Measurements from ENCODE around the gene LYVE1.

LYVE1 gene

DNA sequence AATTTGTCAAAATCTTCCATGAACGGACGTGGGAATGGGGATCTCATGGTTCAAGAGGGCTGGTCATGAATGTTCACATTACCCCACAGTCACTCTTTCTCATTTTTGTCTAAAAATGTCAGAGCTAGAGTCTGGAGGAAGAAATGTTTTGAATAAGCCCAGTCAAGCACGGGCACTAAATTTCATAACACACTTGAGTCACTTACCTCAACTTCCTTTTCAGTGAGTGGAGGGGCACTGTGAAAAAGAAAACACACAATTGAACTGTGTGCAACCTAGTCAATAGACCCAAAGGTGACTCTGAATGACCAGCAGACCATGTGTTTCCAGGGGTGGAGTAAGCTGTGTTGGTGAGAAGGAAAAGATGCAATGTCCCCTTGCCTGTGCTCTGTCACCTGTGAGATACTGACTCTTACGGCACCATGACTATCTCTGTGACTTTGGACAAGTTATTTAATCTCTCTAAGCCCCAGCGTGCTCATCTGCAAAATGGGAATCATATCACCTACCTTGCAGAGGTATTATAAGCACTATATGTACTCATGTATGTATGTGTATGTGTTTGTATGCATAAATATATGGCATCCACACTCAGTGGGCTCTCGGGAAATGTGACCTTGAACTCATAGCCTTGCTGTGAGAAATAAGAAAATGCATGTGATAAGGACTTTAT is 38.2 kb upstream of the LYVE1 start:
- TF ChIP-seq, protein P1, sequence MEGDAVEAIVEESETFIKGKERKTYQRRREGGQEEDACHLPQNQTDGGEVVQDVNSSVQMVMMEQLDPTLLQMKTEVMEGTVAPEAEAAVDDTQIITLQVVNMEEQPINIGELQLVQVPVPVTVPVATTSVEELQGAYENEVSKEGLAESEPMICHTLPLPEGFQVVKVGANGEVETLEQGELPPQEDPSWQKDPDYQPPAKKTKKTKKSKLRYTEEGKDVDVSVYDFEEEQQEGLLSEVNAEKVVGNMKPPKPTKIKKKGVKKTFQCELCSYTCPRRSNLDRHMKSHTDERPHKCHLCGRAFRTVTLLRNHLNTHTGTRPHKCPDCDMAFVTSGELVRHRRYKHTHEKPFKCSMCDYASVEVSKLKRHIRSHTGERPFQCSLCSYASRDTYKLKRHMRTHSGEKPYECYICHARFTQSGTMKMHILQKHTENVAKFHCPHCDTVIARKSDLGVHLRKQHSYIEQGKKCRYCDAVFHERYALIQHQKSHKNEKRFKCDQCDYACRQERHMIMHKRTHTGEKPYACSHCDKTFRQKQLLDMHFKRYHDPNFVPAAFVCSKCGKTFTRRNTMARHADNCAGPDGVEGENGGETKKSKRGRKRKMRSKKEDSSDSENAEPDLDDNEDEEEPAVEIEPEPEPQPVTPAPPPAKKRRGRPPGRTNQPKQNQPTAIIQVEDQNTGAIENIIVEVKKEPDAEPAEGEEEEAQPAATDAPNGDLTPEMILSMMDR (IDR thresholded peaks at IDR 0.05; ENCODE audit: borderline replicate concordance, insufficient read depth, low read depth, low read length), result no peak
- H3K4me3 ChIP-seq (ENCODE audit: low read depth, low read length), result no peak overlapping the region

DNA sequence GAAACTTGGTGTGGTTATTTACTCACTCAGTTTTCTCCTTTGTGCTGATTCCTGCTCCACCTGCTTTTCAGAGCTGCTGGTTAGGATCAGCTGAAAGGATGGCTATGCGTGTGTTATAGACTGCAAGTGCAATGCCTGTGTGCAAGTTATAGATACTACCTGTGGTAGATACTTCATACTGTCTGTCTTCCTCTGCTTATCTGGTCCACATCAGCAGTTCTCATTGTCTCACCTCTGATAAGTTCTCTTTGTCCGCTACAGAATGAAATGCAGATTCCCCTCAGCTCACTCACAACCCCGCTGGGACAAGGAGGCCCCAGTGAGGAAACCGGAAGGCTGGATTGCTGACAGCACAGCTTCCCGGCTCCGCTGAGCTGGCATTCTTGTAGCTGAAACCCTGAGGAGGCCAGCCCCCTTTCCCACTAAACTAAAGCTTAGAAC is 37.5 kb upstream of the LYVE1 start:
- no peak overlapping the region for H3K4me3 ChIP-seq (ENCODE audit: low read depth, low read length)
- TF ChIP-seq, protein P1 (IDR thresholded peaks at IDR 0.05; ENCODE audit: borderline replicate concordance, insufficient read depth, low read depth, low read length), result no peak

DNA sequence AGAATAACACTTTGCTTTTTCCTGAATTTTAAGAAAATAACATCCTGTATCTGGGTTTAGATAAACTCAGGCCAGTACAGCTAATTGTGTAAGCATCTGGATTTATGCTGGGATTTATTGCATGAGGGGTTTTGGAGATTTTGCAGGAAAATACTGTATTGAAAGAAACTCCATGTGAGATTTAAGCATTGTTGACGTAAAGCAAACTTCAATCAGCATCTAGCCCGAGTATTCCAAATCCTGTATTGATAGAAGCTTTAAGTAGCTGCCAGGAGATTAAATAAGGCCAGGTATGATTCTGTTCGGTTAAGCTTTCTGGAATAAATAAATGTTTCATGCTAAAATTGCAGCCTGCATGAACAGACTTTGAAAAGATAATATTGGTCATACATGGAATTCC is 36.3 kb upstream of the LYVE1 start:
- no peak overlapping the region for H3K4me3 ChIP-seq (ENCODE audit: low read depth, low read length)
- TF ChIP-seq, protein P1 (IDR thresholded peaks at IDR 0.05; ENCODE audit: borderline replicate concordance, insufficient read depth, low read depth, low read length), result no peak

DNA sequence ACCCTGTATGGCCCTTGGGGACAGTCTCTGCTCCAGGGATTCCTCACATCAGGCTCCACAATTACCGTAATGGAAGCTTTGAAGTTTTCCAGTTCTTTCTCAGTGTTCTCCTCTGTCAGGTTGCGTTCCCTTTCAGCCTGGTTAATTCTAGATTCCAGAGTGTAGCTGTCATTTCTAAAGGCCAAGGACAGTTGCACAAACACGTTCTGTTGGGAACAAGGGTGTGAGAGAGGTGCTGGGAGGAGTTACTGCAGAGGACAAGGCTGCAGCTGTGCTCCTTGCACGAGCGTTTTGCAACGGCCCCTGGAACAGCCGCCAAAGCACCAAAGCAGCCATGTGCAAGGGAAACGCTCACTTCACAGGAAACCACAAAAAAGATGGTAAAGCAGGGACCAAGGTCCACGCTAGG is 35.9 kb upstream of the LYVE1 start:
- no peak overlapping the region for H3K4me3 ChIP-seq (ENCODE audit: low read depth, low read length)
- TF ChIP-seq, protein P1 (IDR thresholded peaks at IDR 0.05; ENCODE audit: borderline replicate concordance, insufficient read depth, low read depth, low read length), result no peak

DNA sequence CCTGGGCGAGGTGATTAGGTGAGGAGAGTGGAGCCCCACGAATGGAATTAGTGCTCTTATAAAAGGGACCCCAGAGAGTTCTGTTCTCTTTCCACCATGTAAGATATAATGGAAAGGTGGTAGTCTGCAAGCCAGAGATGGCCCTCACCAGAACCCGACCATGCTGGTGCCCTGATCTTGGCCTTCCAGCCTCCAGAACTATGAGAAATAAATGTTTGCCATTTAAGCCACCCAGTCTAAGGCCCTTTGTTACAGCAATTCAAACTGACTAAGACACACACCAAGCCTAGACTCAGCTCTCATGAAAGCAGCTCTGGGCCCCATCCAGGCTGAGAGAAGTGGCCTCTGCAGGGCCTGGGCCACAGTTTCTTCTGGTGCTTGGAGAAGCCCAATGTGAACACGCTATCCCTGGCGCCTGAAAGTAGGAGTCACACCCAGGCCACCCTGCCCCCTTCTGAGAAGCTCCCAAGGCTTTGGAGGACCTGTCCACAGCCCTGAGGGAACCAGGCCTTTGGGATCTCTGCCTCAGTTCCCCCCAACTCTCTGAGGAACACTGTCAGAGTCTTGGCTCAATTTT is 35.3 kb upstream of the LYVE1 start:
- TF ChIP-seq, protein P1 (IDR thresholded peaks at IDR 0.05; ENCODE audit: borderline replicate concordance, insufficient read depth, low read depth, low read length), result no peak
- H3K4me3 ChIP-seq (ENCODE audit: low read depth, low read length), result no peak overlapping the region

DNA sequence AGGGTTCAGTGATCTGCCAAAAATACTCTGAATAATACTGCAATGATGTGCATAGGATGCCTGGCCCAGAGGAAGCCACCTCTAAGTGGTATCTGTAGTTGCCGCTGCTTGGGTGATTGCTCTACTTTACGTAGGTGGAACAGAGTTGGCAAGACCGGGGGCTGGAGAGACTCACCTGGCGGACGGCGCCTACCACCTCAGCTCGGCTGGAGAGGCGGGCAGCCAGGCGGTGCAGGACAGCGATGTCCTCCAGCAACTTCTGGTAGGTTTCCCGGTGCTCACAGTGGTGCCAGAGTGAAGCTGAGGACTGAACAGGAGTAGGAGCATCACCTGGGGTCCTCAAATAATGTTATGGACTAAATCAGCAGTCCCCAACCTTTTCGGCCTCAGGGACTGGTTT is 34.5 kb upstream of the LYVE1 start:
- TF ChIP-seq, protein P1 (IDR thresholded peaks at IDR 0.05; ENCODE audit: borderline replicate concordance, insufficient read depth, low read depth, low read length), result no peak
- no peak overlapping the region for H3K4me3 ChIP-seq (ENCODE audit: low read depth, low read length)

DNA sequence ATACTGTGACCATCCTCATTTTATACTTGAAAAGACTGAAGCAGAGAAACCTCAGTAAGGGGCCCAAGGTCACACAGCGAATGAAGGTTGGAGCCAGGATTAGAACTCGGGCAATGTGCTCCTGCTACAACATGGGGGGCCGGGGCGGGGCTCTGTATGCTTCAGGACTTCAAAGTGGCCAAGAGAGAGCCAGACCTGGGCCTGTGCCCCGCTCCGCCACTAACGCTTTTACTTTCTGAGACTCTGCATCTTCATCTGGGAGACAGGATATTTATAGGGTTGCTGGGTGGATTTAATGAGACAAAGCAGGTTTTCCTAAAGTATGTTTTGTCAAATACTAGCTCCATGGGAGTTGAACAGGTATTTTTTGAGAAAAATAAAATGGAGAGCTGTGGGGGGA is 33.9 kb upstream of the LYVE1 start:
- no peak overlapping the region for H3K4me3 ChIP-seq (ENCODE audit: low read depth, low read length)
- TF ChIP-seq, protein P1 (IDR thresholded peaks at IDR 0.05; ENCODE audit: borderline replicate concordance, insufficient read depth, low read depth, low read length), result no peak

Data from GM12875 (cell line).